ENCODE results near the gene OLFM1. TPM values are rescaled to one million over a fixed set of nuclear protein-coding genes. Genes with fewer than 3 reads are reported as not detected.
A peak's percentile ranks its signal among the peaks of the same experiment; 100 is the strongest.

OLFM1 gene
- total RNA-seq, 1 donor from 2014 or later, result 47.8 TPM

DNA sequence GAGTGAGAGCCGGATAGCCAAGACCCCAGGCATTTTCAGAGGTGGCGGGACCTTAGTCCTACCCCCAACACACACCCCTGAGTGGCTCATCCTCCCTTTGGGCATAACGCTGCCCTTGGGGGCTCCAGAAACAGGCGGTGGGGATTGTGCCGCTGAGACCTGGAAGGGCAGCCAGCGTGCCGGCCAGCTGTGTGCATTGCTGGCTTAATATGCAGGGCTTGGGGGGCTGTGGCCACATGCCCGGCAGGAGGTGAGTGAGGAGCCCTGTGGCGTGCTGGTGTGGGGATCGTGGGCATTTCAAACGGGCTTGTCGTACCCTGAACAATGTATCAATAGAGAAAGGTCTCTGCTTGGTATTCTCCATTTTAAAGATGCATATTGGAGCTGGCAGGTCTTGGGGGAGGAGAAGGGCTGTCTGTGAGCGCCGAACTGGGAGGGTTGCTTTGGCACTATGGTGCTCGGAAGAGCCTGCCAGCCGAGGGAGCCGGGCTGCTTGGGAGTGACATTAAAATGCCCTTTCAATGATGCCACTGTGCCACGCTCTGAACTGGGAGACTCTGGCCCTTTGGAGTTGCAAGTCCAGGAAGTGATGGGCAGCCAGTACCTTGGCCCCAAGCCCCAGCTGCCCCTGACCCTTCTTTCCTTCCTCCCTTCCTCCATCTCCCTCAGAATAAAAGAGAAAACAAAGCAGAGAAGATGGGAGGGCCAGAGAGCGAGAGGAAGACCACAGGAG is 11.2 kb upstream of the OLFM1 start:
- DNase-seq (ENCODE audit: low spot score), result no peak

DNA sequence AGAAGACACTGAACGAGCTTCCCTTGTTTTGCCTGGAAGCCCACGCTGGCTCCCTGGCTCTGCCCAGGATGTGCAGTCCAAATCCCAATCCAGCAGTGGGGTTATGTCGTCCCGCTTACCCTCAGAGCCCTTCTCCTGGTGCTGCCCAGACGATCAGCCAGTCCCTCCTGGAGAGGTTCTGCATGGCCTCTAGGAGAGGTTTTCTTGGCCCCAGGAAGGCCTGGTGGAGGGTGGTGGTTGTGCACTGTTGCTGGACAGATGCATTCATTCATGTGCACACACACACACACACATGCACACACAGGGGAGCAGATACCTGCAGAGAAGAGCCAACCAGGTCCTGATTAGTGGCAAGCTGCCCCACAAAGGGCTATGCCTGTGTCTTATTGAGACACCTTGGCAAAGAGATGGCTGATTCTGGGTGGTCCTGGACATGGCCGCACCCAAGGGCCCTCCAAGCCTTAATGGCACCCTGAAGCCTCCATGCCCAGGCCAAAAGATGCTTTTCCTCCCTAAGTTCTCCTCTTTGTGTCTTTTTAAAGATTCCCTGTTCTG is 10.5 kb upstream of the OLFM1 start:
- DNase-seq (ENCODE audit: low spot score), result no peak

DNA sequence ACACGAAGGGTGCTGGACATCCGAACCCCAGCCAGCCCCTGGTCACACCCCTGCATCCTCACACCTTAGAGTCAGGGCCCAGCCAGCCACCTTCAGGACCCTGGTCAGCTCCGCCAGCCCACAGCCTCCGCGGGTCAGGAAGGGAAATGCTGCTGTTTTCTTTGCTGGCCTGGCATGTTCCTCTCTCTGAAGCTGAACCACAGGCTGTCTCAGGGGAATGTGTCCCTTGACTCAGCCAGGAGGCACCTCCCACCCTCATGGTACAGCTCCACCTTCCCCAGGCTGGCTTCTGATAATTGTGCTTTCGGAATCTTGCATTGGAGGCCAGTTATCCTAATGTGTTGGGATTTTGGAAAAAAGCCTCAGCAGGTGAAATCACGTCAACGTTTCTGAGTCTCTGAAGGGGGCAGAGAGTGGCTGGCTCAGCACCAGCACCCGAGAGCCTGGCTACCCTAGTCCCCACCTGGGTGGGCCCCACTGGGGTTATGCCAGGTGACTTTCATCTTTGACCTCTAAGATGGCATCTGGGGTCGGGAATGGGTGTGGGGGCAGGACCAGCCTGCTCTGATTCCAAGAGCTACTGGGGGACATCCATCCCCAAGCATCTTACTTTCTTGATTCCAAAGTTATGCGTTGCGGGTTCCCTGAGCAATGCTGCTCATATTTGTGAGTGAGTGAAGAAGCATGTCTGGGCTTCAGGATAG is 9.8 kb upstream of the OLFM1 start:
- DNase-seq (ENCODE audit: low spot score), result no peak

DNA sequence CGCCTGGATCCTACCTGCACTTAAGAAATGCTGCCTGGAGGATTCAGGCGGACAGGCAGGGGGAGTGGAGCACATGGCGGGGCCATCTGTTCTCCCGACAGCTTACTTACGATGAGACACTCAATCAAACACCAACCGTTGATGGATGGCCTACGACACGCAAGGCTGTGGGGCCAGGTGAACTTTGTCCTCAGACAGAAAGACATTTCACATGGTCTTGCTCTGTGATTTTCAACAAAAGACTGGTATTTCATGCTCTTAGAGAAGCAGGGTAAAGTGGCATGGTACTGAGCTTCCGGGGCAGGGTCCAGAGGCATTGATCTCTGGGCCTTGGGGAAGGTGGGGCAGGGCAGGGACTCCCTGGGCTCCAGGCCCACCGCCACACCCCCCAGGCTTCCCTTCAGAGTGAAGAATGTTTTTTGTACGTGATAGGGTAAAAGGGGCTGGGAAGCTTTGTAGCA is 9.1 kb upstream of the OLFM1 start:
- DNase-seq (ENCODE audit: low spot score), result no peak

DNA sequence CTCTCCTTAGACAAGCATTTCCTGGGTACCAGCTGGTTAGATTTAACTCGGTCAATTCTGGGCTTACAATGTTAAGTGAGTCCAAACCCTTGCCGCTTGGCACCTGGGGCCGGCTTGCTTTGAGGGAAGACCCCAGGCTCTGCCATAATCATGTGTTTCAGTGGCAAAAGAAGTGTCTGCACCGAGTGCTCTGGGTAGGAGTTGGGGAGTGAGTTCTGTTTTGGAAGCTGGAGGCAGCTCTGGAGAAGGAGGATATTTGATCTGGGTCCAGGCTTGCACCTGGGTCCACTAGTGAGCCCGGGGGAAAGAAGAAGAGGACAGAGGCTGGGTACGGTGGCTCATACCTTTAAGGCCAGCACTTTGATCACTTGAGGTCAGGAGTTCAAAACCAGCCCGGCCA is 8.4 kb upstream of the OLFM1 start:
- no peak for DNase-seq (ENCODE audit: low spot score)

DNA sequence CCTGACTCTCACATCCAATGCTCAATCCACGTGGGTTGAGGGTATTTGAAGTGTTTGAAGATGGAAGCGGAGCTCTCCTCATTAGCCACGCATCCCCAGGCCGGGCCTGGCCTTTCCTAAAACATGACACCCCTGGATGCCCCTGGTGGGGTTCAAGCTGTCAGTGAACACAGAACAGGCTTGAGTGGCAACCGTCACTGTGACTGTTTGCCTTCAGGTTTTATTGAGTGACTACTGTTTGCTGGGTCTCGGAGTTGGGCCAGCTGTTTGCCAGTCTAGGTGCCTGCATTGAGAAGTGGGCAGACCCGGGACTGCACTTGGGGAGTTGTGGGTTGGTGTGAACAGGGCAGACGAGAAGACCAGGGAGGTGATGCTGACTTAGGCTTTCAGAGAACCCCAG is 7.8 kb upstream of the OLFM1 start:
- no peak for DNase-seq (ENCODE audit: low spot score)

DNA sequence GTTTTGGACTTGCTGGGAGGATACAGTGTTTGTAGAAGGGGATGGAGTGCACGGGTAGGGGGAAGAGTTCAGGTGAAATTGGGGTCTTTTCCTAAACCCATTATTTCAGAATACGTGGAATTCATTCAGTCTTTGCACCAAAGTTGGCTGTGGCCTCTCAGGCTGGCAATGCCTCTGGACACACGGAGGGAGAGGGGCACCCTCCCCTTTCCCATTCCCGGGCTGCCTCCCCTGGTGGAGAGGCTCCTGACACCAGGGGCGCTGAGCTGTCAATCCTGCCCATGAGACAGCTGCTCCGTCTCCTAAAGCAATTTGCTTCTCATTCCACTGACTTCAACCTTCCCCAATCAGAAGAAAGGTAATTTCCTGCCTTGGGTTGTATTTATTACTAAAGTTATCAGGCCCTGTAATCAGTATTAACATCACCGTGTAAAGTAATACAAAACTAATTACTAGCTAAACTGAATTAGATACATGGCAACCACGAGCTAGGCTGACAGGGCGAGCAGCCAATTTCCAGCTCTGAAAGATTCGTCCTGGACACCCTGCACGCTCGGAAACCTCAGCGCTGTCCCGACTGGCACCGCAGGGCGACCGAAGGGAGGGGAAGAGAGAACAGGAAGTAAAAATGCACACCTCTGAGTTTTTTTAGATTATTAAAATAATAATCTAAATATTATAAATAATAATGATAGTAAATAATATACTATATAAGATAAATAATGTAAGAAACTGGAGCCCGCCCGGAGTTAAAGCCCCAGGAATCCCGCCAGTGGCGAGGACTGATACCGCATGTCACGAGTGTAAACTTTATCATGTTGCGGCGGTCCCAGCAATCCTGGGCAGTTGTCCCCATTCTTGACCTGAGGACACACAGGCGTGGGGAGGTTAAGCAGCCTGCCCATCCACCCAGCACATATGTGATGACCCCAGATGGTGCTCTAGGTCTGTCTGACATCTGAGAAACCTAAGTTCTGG is 6.9 kb upstream of the OLFM1 start:
- DNase-seq (ENCODE audit: low spot score), result no peak

DNA sequence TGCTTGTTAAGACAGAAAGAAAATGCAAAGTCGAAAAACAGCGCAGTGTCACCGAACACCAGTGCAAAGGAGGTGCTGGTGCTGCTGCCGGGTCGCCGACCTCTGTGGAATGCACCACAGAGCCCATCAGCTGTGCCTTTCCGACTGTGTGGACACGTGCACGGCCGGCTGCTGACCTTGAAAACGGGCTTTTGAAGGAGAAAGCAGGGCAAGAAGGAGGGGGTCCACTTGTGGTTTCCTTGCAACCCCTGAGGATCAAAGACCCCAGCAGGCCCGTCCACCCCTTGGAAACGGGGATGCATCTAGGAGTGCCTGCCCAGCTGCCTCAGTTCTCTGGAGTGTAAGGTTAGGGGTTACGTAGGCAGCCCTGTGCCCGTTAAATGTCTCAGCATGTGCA is 6.2 kb upstream of the OLFM1 start:
- DNase-seq (ENCODE audit: low spot score), result no peak

DNA sequence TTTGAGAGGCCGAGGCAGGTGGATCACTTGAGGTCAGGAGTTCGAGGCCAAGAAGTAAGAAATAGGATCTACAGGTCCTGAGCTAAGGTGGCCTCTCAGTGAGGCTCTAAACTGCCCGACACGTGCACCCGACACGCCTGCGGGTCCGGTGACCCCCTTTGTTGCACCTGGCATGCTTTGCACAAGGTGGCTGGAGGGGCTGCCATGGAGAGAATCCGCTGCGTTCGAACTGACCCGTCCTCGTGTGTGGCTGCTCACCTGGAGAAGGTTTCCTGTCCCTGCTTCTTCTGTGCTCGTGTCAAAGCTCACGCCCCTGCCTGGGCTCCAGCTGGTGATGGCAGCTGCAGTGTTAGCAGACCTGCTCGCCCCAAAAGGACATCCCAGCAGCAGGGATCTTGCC is 5.7 kb upstream of the OLFM1 start:
- no peak for DNase-seq (ENCODE audit: low spot score)

DNA sequence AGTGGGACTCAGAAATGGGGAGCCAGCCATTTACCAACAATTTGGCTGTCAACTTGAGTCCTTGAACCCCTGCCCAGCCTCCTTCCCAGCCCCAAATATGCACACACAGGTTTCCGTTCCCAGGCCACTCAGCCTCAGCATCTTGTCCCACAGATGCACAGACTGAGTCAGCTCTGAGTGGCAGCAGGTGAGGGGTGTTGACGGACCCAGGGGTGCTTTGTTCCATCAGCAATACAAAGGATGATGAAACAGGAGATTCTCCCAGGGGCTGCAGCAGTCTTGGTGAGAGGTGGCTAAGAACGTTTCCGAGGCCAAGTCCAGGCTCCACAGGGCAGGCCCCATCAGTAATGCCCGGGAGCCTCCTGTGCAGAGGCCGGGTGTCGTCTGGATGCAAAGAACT is 4.9 kb upstream of the OLFM1 start:
- DNase-seq (ENCODE audit: low spot score), result no peak

DNA sequence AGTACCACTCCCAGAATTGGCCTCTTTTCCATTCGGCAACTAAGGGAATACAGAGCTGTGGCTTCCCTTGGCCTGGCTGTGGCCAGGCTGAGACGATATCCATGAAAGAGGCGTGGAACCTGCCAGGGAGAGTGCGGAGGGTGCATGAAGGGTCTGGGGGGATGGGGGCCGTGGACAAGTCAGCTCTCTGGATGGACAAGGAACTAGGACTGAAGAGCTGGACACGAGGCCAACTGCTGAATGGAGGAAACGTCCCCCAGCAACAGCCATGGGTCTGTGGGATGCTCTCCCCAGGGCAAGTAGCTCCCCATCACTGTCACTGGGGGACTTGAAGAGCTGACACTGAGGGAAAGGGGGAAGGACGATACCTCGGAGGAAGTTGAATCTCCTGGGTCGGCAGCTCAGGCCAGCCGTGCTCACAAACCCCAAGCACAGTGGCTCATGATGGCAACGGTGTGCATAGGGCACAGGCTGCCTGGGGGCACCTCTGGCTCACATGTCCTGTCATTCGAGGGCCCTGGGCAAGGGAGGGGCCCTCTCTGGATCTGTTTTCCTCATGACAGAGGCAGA is 4.1 kb upstream of the OLFM1 start:
- DNase-seq (ENCODE audit: low spot score), result no peak

DNA sequence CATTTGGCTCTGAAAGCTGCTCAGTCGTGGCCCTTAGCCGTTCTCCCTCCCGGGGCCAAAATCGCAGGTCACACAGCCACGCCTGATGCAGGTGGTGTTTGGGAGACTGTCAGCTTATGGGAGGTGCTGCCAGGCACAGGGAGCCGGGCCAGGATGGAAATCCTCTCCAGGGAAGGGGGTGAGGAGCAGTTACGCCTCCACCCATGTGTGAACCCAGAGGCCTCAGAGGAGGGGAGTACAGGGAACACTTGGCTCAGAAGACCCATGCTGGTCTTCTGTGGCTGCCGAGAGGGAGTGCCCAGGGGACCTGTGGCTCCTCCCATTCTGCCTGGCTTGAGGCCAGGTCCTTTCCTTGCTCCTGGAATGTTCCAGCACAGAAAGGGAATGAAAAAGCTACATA is 3.6 kb upstream of the OLFM1 start:
- DNase-seq (ENCODE audit: low spot score), result no peak

DNA sequence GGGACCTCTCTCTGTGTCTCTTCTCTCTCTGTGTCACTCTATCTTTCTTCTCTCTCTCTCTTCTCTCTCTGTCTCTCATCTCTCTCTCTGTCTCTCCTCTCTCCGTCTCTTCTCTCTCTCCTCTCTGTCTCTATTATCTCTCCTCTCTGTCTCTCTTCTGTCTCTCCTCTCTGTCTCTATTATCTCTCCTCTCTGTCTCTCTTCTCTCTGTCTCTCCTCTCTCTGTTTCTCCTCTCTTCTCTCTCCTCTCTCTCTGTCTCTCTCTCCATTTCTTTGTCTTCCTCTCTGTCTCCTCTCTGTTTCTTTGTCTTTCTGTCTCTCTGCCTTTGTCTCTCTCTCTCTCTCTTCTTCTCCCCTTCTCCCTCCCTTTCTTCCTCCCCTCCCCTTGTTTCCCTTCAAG is 3.2 kb upstream of the OLFM1 start:
- no peak for DNase-seq (ENCODE audit: low spot score)

DNA sequence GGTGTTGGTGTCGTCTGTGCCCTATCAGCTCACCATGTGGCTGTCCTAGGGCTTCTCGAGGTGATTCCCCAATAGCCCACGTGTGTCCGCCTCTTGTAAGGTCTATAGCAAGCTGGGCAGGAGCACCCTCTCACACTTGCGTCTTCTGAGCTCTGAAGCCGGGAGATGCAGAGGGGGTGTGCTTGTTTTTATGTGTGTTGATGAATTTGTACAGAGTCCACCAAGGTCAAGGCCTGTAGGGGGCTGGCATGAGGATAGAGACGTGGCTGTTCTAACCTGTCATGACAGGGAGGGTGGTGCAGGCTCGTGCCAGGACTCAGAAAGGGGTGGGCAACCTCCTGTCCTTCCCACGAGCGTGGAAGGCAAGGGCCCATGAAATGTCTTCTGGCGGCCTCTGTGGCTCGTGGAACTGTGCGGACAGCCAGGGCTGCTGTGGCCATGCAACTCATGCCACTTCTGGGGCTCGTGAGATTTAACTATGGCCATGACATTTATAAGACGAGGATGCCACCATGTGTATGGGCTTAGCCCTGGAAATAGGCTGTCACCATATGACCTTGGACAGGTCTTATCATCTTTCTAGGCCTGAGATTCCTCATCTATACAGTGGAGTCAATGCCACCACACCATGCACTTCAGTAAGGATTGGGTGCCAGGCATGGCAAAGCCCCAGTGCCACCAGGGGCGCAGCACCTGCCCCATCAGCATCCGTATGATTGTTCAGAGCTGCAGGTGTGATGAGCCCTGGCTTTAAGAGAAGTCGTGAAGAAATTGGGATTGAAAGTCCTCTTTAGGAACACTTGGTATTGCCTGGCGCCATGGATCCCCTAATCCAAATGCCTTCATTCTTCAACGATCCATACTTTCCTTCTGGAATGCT is 2.3 kb upstream of the OLFM1 start:
- no peak for DNase-seq (ENCODE audit: low spot score)

DNA sequence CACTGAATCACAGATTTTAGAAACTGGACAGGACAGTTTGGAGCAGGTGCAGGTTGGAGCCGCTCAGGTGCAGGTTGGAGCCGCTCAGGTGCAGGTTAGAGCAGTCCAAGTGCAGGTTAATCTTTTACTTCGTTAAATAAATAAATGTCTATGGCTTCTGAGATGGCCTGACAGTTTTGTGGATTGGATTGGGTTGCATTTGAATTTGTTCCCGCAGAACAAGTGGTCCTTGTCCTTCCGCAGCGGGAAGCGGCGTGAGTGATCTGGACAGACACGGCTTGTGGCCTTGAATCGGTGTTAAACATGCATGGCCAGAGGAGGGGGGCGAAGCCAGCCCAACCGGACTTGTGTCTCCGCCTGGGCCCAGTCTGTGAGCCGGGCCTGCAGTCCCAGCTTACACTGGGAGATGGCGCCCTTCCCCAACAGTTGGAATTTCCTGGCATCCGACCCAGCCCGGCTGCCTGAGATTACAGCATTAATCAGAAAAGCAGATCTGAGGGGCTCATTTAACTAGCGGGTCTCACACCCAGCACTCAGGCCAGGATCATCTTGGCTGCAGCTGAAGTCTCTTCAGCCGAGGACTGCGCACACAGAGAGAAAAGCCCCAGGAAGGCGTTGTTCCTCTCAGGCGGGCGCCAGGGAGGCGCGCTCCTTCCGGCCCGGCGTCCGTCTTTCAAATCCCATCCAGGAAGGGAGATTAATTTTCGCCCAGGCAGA is 1.5 kb upstream of the OLFM1 start:
- DNase-seq (ENCODE audit: low spot score), result peak; percentile 82

DNA sequence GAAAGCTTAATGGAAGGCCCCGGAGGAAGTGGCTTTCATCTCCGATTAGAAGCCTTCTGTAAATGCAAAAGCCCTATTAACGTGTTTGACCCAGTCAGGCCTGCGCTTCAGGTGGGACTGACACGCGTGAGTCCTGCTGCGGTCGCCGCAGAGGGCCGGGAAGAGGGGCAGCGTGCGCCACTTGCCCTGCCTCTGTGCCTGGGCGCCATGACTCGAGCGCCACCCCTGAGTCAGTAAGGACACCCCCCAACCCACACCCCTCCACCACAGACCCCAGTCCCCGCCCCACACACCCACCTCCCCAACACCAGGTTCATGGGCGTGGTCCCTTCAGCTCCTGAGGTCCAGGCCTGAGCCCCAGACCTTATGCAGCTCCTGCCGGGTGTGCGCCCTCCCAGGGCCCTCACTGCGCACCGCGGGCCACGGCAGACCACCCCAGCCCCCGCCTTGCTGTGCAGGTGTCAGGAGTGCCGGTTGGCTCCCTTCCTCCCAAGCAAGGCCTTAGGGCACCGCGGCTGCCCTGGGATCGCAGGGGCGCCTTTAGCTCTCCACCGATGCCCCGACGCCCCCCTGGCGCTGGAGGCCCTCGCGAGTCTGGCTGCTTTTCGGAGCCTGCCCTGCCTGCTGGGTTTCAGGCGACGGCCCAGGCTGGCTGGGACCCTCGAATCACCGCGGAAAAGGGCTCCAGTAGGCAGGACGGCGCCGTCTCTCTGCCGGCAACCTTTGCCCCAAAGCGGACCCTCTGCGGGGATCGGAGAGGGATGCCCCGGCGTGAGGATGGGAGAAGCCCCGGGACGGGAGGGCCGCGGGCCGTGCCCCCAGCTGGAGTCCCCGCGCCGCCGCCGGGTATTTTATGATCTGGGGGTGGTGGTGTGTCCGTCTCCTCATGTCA is 625 bp upstream of the OLFM1 start:
- no peak for DNase-seq (ENCODE audit: low spot score)

DNA sequence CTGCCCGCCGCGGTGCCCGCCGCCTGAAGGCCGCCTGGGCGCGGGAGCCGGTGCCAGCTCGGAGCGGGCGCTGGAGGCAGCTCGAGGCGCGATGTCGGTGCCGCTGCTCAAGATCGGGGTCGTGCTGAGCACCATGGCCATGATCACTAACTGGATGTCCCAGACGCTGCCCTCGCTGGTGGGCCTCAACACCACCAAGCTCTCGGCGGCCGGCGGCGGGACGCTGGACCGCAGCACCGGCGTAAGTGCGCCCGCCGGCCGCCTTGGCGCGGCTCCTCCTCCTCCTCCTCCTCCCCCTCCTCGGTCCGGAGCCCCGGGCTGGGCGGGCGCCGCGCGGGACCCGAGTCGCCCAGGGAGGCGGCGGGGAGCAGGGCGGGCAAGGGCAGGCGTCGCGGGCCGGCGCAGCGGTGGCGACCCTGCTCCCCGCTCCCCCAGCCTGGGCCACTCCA is 455 bp downstream of the OLFM1 start:
- DNase-seq (ENCODE audit: low spot score), result no peak

DNA sequence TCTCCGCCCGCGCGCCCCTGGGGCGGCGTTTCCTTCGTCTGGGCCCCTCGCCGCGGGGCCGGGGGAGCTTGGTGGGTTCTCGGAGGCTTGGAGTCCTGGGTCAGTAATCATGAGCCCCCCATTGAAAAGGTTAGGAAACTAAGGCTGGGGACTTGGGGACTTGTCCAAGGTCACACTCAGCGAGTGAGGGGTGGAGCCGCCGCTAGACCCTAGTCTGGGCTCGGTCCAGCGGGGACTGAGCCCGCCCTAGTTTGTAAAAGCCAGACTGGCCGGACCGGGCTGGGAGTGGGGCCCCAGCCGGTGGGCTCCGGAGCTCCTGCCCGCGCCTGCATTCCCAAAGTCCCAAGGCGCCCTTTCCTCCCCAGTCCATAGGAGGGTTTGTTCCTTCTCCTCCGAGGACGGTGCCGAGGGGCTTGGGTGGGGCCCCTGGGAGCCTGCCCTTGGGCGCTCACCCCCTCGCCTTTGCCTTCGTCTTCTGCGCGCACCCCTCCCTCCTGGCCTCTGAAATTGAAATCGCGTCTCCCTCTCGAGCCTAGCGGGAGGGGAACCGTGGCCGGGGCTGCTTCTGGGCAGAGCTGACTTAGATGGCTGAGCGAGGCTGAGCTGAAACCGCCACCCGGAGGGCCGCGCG is 995 bp downstream of the OLFM1 start:
- no peak for DNase-seq (ENCODE audit: low spot score)

Measured in ureter (tissue), 1 donor.